Middle frontal gyrus (tissue), 1 donor: Measurements from ENCODE around the gene LCN9.
"Not testable (repeated sequence)": the region's sequence is repeated elsewhere in the genome, so short reads cannot be mapped to it uniquely, and the experiment has no call there.

Experiments
- DNase-seq: peaks from one replicate; pipeline ENCODE4 v3.0.0-alpha.2; 2015; ENCODE audit warnings: low spot score; ENCODE audit errors: extremely low spot score

LCN9 gene

GRCh38 chr9:135670721-135671590 is 7.8 kb downstream of the LCN9 start:
- DNase-seq: no peak

- DNase-seq: no peak
Observed at GRCh38 chr9:135671591-135672041, 8.5 kb downstream of the LCN9 start.

GRCh38 chr9:135672786-135673185 is 9.7 kb downstream of the LCN9 start:
- DNase-seq: not testable (repeated sequence)

GRCh38 chr9:135673941-135674340 is 10.8 kb downstream of the LCN9 start:
- no peak for DNase-seq

- no peak for DNase-seq
Observed at GRCh38 chr9:135674977-135675376, 11.9 kb downstream of the LCN9 start.

- no peak for DNase-seq
Observed at GRCh38 chr9:135676891-135677290, 13.8 kb downstream of the LCN9 start.

- no peak for DNase-seq
Observed at GRCh38 chr9:135677641-135678168, 14.6 kb downstream of the LCN9 start.

- DNase-seq: no peak
Observed at GRCh38 chr9:135678236-135679017, 15.3 kb downstream of the LCN9 start.

- no peak for DNase-seq
Observed at GRCh38 chr9:135680056-135680455, 16.9 kb downstream of the LCN9 start.

GRCh38 chr9:135681161-135681560 is 18.1 kb downstream of the LCN9 start:
- no peak for DNase-seq

GRCh38 chr9:135683401-135684034 is 20.4 kb downstream of the LCN9 start:
- no peak for DNase-seq

- no peak for DNase-seq
Observed at GRCh38 chr9:135684691-135685090, 21.6 kb downstream of the LCN9 start.

- DNase-seq: no peak
Observed at GRCh38 chr9:135687216-135687615, 24.1 kb downstream of the LCN9 start.

- DNase-seq: no peak
Observed at GRCh38 chr9:135689011-135689410, 25.9 kb downstream of the LCN9 start.

GRCh38 chr9:135690836-135691570 is 27.9 kb downstream of the LCN9 start:
- DNase-seq: no peak

GRCh38 chr9:135692410-135692809 is 29.3 kb downstream of the LCN9 start:
- DNase-seq: no peak

GRCh38 chr9:135693265-135693664 is 30.2 kb downstream of the LCN9 start:
- no peak for DNase-seq

- DNase-seq: no peak
Observed at GRCh38 chr9:135693771-135694170, 30.7 kb downstream of the LCN9 start.

- DNase-seq: no peak
Observed at GRCh38 chr9:135694414-135694813, 31.3 kb downstream of the LCN9 start.

- no peak for DNase-seq
Observed at GRCh38 chr9:135695036-135695435, 31.9 kb downstream of the LCN9 start.

- DNase-seq: no peak
Observed at GRCh38 chr9:135695642-135696041, 32.5 kb downstream of the LCN9 start.
